Karpas-422 (cell line): ENCODE measurements around the gene RTF2. TPM values are rescaled to one million over a fixed set of nuclear protein-coding genes. Genes with fewer than 3 reads are reported as not detected.

Experiments
- DNase-seq: peaks from one replicate; pipeline ENCODE4 v3.0.0-alpha.2; 2015
- H2AFZ ChIP-seq: fragments of 200-600 bp; sonication (generic); 2 replicates; pipeline ENCODE4 v1.6.1; 2014; ENCODE audit warnings: antibody characterized with exemption, low read length, mixed read lengths
- H3K27ac ChIP-seq: fragments of 200-600 bp; sonication (generic); 2 replicates; pipeline ENCODE4 v1.5.1; 2014; ENCODE audit warnings: mild to moderate bottlenecking, low read length, moderate library complexity
- H3K27me3 ChIP-seq: fragments of 200-600 bp; sonication (generic); 2 replicates; pipeline ENCODE4 v1.6.1; 2014; ENCODE audit warnings: low read length, mixed read lengths
- H3K36me3 ChIP-seq: fragments of 200-600 bp; sonication (generic); 2 replicates; pipeline ENCODE4 v1.6.1; 2014; ENCODE audit warnings: low read length, mixed read lengths; ENCODE audit not compliant: insufficient read depth
- H3K4me1 ChIP-seq: fragments of 200-600 bp; sonication (generic); 2 replicates; pipeline ENCODE4 v1.6.1; 2014; ENCODE audit warnings: mild to moderate bottlenecking, low read length, mixed read lengths
- H3K4me2 ChIP-seq: fragments of 200-600 bp; sonication (generic); 2 replicates; pipeline ENCODE4 v1.6.1; 2014; ENCODE audit warnings: low read length, low read depth, mild to moderate bottlenecking; ENCODE audit not compliant: poor library complexity, severe bottlenecking
- H3K4me3 ChIP-seq: fragments of 200-600 bp; sonication (generic); 2 replicates; pipeline ENCODE4 v1.5.1; 2014; ENCODE audit warnings: mild to moderate bottlenecking, antibody characterized with exemption, low read length, mixed read lengths
- H3K79me2 ChIP-seq: fragments of 200-600 bp; sonication (generic); 2 replicates; pipeline ENCODE4 v1.6.1; 2014; ENCODE audit warnings: mild to moderate bottlenecking, low read length, mixed read lengths
- H3K9ac ChIP-seq: fragments of 200-600 bp; sonication (generic); 2 replicates; pipeline ENCODE4 v1.6.0; 2014; ENCODE audit warnings: low read length
- H3K9me2 ChIP-seq: fragments of 200-600 bp; sonication (generic), shearing (Covaris generic); replicated peaks from 2 replicates; pipeline ENCODE4 v1.6.0; 2014; ENCODE audit warnings: mild to moderate bottlenecking, low read length, moderate library complexity; ENCODE audit not compliant: insufficient read depth
- H3K9me3 ChIP-seq: fragments of 300-700, 200-600 bp; sonication (generic); 2 replicates; pipeline ENCODE4 v1.6.1; 2014; ENCODE audit warnings: low read length, mixed read lengths
- H4K20me1 ChIP-seq: fragments of 200-600 bp; sonication (generic); 2 replicates; pipeline ENCODE4 v1.6.1; 2014; ENCODE audit warnings: mild to moderate bottlenecking, antibody characterized with exemption, low read length, low read depth; ENCODE audit not compliant: insufficient read depth
- total RNA-seq: library from RNA; depleted of rRNA; stranded (reverse); fragments of >200 nt; shearing (Covaris generic); gene quantifications from 2 replicates; pipeline ENCODE4 v1.2.3, GENCODE V29; 2014; ENCODE audit warnings: low replicate concordance

Gene RTF2
- total RNA-seq, 1 experiment from 2014 or later = 46.0 TPM

- H4K20me1 ChIP-seq = no peaks in the 10 kb centered on the region
- H3K9me2 ChIP-seq = no peaks in the 10 kb centered on the region
- H2AFZ ChIP-seq = no peak overlapping the region
- peaks cover 8% of the 10 kb centered on the region for H3K4me1 ChIP-seq
- no peak overlapping the region for H3K27ac ChIP-seq
- H3K4me2 ChIP-seq = no peak overlapping the region
- H3K36me3 ChIP-seq = no peaks in the 10 kb centered on the region
- no peaks in the 10 kb centered on the region for H3K79me2 ChIP-seq
- no peak overlapping the region for H3K9ac ChIP-seq
- H3K27me3 ChIP-seq = no peaks in the 10 kb centered on the region
- H3K4me3 ChIP-seq = no peak overlapping the region
- no peak for DNase-seq
- H3K9me3 ChIP-seq = no peaks in the 10 kb centered on the region
Observed at GRCh38 chr20:56430957-56431356, 37.5 kb upstream of the RTF2 start.

- H3K9me3 ChIP-seq = no peaks in the 10 kb centered on the region
- no peaks in the 10 kb centered on the region for H4K20me1 ChIP-seq
- no peaks in the 10 kb centered on the region for H3K9me2 ChIP-seq
- peaks cover 8% of the 10 kb centered on the region for H3K4me1 ChIP-seq
- no peaks in the 10 kb centered on the region for H3K79me2 ChIP-seq
- DNase-seq = no peak
- no peaks in the 10 kb centered on the region for H3K27me3 ChIP-seq
- no peak overlapping the region for H3K27ac ChIP-seq
- no peak overlapping the region for H2AFZ ChIP-seq
- no peak overlapping the region for H3K4me2 ChIP-seq
- H3K4me3 ChIP-seq = no peak overlapping the region
- no peak overlapping the region for H3K9ac ChIP-seq
- no peaks in the 10 kb centered on the region for H3K36me3 ChIP-seq
Observed at GRCh38 chr20:56431471-56431870, 37.0 kb upstream of the RTF2 start.

- Histone ChIP-seq H4K20me1 (no peaks in the 10 kb centered on the region), H3K4me3 (no peak overlapping the region), H3K9ac (no peak overlapping the region), H3K9me2 (no peaks in the 10 kb centered on the region), H3K9me3 (no peaks in the 10 kb centered on the region), H3K36me3 (no peaks in the 10 kb centered on the region), H3K4me1 (peaks cover 8% of the 10 kb centered on the region), H2AFZ (no peak overlapping the region), H3K4me2 (no peak overlapping the region), H3K27me3 (no peaks in the 10 kb centered on the region), H3K79me2 (no peaks in the 10 kb centered on the region), H3K27ac (no peak overlapping the region)
- no peak for DNase-seq
Observed at GRCh38 chr20:56433221-56433879, 35.1 kb upstream of the RTF2 start.

GRCh38 chr20:56433880-56434255, 34.6 kb upstream of the RTF2 start:
- Histone ChIP-seq H3K27ac (no peak overlapping the region), H3K27me3 (no peaks in the 10 kb centered on the region), H2AFZ (no peak overlapping the region)

GRCh38 chr20:56437196-56437960, 31.0 kb upstream of the RTF2 start:
- no peaks in the 10 kb centered on the region for H3K4me1 ChIP-seq
- H3K4me2 ChIP-seq = no peak overlapping the region
- no peaks in the 10 kb centered on the region for H4K20me1 ChIP-seq
- no peaks in the 10 kb centered on the region for H3K79me2 ChIP-seq
- H3K9me3 ChIP-seq = no peaks in the 10 kb centered on the region
- no peak for DNase-seq
- no peaks in the 10 kb centered on the region for H3K36me3 ChIP-seq
- H3K9me2 ChIP-seq = no peaks in the 10 kb centered on the region
- no peak overlapping the region for H3K4me3 ChIP-seq
- H3K9ac ChIP-seq = no peak overlapping the region
- H2AFZ ChIP-seq = no peak overlapping the region
- no peak overlapping the region for H3K27ac ChIP-seq
- H3K27me3 ChIP-seq = no peaks in the 10 kb centered on the region

More at GRCh38 chr20:56433880-56434255, 34.6 kb upstream of the RTF2 start:
- H3K9me2 ChIP-seq = no peaks in the 10 kb centered on the region
- H3K79me2 ChIP-seq = no peaks in the 10 kb centered on the region
- no peak overlapping the region for H3K4me3 ChIP-seq
- no peaks in the 10 kb centered on the region for H4K20me1 ChIP-seq
- H3K9me3 ChIP-seq = no peaks in the 10 kb centered on the region
- no peak overlapping the region for H3K4me2 ChIP-seq
- peaks cover 8% of the 10 kb centered on the region for H3K4me1 ChIP-seq
- no peak for DNase-seq
- H3K9ac ChIP-seq = no peak overlapping the region
- H3K36me3 ChIP-seq = no peaks in the 10 kb centered on the region

GRCh38 chr20:56438284-56438683, 30.1 kb upstream of the RTF2 start:
- Histone ChIP-seq H3K27ac (no peak overlapping the region), H3K9me3 (no peaks in the 10 kb centered on the region), H3K27me3 (no peaks in the 10 kb centered on the region), H2AFZ (no peak overlapping the region), H4K20me1 (no peaks in the 10 kb centered on the region), H3K4me3 (no peak overlapping the region), H3K9ac (no peak overlapping the region), H3K79me2 (no peaks in the 10 kb centered on the region), H3K4me2 (no peak overlapping the region), H3K36me3 (no peaks in the 10 kb centered on the region), H3K4me1 (no peaks in the 10 kb centered on the region), H3K9me2 (no peaks in the 10 kb centered on the region)
- no peak for DNase-seq

GRCh38 chr20:56439771-56440291, 28.6 kb upstream of the RTF2 start:
- H3K4me1 ChIP-seq = no peaks in the 10 kb centered on the region
- no peaks in the 10 kb centered on the region for H3K79me2 ChIP-seq
- no peak overlapping the region for H3K9ac ChIP-seq

GRCh38 chr20:56440346-56441007, 27.9 kb upstream of the RTF2 start:
- Histone ChIP-seq H3K9me3 (no peaks in the 10 kb centered on the region), H3K79me2 (no peaks in the 10 kb centered on the region), H3K4me3 (no peak overlapping the region), H3K27ac (no peak overlapping the region), H4K20me1 (no peaks in the 10 kb centered on the region), H3K27me3 (no peaks in the 10 kb centered on the region), H3K9me2 (no peaks in the 10 kb centered on the region), H3K4me1 (no peaks in the 10 kb centered on the region), H3K9ac (no peak overlapping the region), H3K4me2 (no peak overlapping the region), H2AFZ (no peak overlapping the region), H3K36me3 (no peaks in the 10 kb centered on the region)
- DNase-seq = no peak

More at GRCh38 chr20:56439771-56440291, 28.6 kb upstream of the RTF2 start:
- H4K20me1 ChIP-seq = no peaks in the 10 kb centered on the region
- H3K9me3 ChIP-seq = no peaks in the 10 kb centered on the region
- H3K4me3 ChIP-seq = no peak overlapping the region
- no peak overlapping the region for H3K4me2 ChIP-seq
- no peak overlapping the region for H3K27ac ChIP-seq
- H3K36me3 ChIP-seq = no peaks in the 10 kb centered on the region
- no peaks in the 10 kb centered on the region for H3K27me3 ChIP-seq
- DNase-seq = no peak
- no peak overlapping the region for H2AFZ ChIP-seq
- H3K9me2 ChIP-seq = no peaks in the 10 kb centered on the region
